Endothelial cell of umbilical vein (primary cell): ENCODE data around the gene ATF3. TPM values are rescaled to one million over a fixed set of nuclear protein-coding genes. Genes with fewer than 3 reads are reported as not detected.

ENCODE experiments used
- BruUV-seq: library from RNA; stranded (reverse); fragments of 400-500 nt; replicated peaks from 2 replicates; lab custom pipeline; 2021; lab: Mats Ljungman, UMichigan
- CTCF ChIA-PET: fragments of 300-600, 350-600 bp; sonication (Branson Sonifier 250); formaldehyde crosslinking; loops from one replicate; lab custom pipeline; 2021; ENCODE audit warnings: antibody characterized with exemption, inconsistent platforms; lab: Charles Lee
- POLR2A ChIA-PET: fragments of 300-600, 350-600 bp; sonication (Branson Sonifier 250); formaldehyde crosslinking; loops from one replicate; lab custom pipeline; 2021; ENCODE audit warnings: antibody characterized with exemption, inconsistent platforms; lab: Charles Lee
- DNase-seq: peaks from one replicate; pipeline ENCODE4 v3.0.0-alpha.2; 2011; ENCODE audit warnings: low read depth, low spot score
- FAIRE-seq: peaks from 2 replicates; lab custom pipeline; 2011; peaks lifted over from hg19 to GRCh38; lab: Jason Lieb, UNC
- H2AFZ ChIP-seq: 2 replicates; pipeline ENCODE4 v1.6.0; 2012; ENCODE audit warnings: low read depth, low read length, control low read depth, inconsistent platforms
- H3K27ac ChIP-seq: 2 replicates; pipeline ENCODE4 v1.5.1; 2011; ENCODE audit warnings: low read depth, mild to moderate bottlenecking, control low read depth, low read length, moderate library complexity; ENCODE audit not compliant: insufficient read depth
- H3K27me3 ChIP-seq, 2 experiments: 2 replicates each; pipeline versions ENCODE4 v1.6.0 to v1.6.1; 2011; ENCODE audit warnings: low read length in 2 of 2, mixed read lengths in 1 of 2; ENCODE audit not compliant: control insufficient read depth in 2 of 2, insufficient read depth in 2 of 2
- H3K36me3 ChIP-seq, 2 experiments: 2 replicates in 1 of 2; 3 replicates in 1 of 2; pipeline ENCODE4 v1.5.1; 2011; ENCODE audit warnings: low read length in 2 of 2, mild to moderate bottlenecking in 1 of 2, moderate library complexity in 1 of 2; ENCODE audit not compliant: control insufficient read depth in 2 of 2, insufficient read depth in 2 of 2; ENCODE audit errors: extremely low read depth in 1 of 2
- H3K4me1 ChIP-seq: 3 replicates; pipeline ENCODE4 v1.5.1; 2011; ENCODE audit warnings: mild to moderate bottlenecking, low read length; ENCODE audit not compliant: control insufficient read depth, insufficient read depth; ENCODE audit errors: extremely low read depth
- H3K4me2 ChIP-seq: 2 replicates; pipeline ENCODE4 v1.6.1; 2011; ENCODE audit warnings: low read length, control low read depth, mixed read lengths; ENCODE audit not compliant: insufficient read depth
- H3K4me3 ChIP-seq, 3 experiments: fragments of 200-600 bp in 1 of 3; sonication (generic), shearing (Covaris generic) in 1 of 3; replicated peaks in 1 of 3; 2 replicates each; pipeline ENCODE4 v1.5.1; 2011 to 2016; ENCODE audit warnings: control low read depth in 3 of 3, low read length in 3 of 3, mild to moderate bottlenecking in 2 of 3, inconsistent platforms in 1 of 3, low read depth in 1 of 3, moderate library complexity in 1 of 3; ENCODE audit not compliant: insufficient read depth in 1 of 3
- H3K79me2 ChIP-seq: 2 replicates; pipeline ENCODE4 v1.6.0; 2012; ENCODE audit warnings: low read length, inconsistent platforms; ENCODE audit not compliant: control insufficient read depth, insufficient read depth
- H3K9ac ChIP-seq: replicated peaks from 2 replicates; pipeline ENCODE3; 2011; ENCODE audit warnings: low read length, control low read depth; ENCODE audit not compliant: insufficient read depth; ENCODE audit errors: extremely low read depth
- H3K9me1 ChIP-seq: replicated peaks from 3 replicates; pipeline ENCODE4 v1.6.0; 2011; ENCODE audit warnings: mild to moderate bottlenecking, low read length; ENCODE audit not compliant: control insufficient read depth, insufficient read depth; ENCODE audit errors: extremely low read depth
- H3K9me3 ChIP-seq: replicated peaks from 2 replicates; pipeline ENCODE4 v1.5.1; 2012; ENCODE audit warnings: low read length, inconsistent platforms; ENCODE audit not compliant: control insufficient read depth, insufficient read depth
- H4K20me1 ChIP-seq: replicated peaks from 2 replicates; pipeline ENCODE3; 2011; ENCODE audit warnings: mild to moderate bottlenecking, low read length; ENCODE audit not compliant: control insufficient read depth, insufficient read depth; ENCODE audit errors: extremely low read depth
- EZH2 ChIP-seq: IDR thresholded peaks from 2 replicates; pipeline ENCODE4 v1.6.1; 2012; ENCODE audit warnings: borderline replicate concordance, low read depth, mild to moderate bottlenecking, moderate library complexity, low read length, inconsistent platforms; ENCODE audit not compliant: severe bottlenecking
- FOS ChIP-seq: IDR thresholded peaks from 2 replicates; pipeline ENCODE4 v1.6.1; 2011; ENCODE audit warnings: mild to moderate bottlenecking, low read length, moderate library complexity, borderline replicate concordance; ENCODE audit not compliant: insufficient read depth
- GATA2 ChIP-seq: IDR thresholded peaks from 2 replicates; pipeline ENCODE4 v1.7.0; 2011; ENCODE audit warnings: low read depth, mild to moderate bottlenecking, moderate library complexity, mixed read lengths, low read length; ENCODE audit not compliant: insufficient read length, insufficient read depth
- JUN ChIP-seq: IDR thresholded peaks from 2 replicates; pipeline ENCODE4 v1.6.1; 2011; ENCODE audit warnings: borderline replicate concordance, low read depth; ENCODE audit not compliant: insufficient read length, insufficient read depth
- MYC ChIP-seq: IDR thresholded peaks from one replicate; pipeline ENCODE4 v1.6.1; 2011; ENCODE audit warnings: mild to moderate bottlenecking, low read depth, low read length
- POLR2A ChIP-seq: IDR thresholded peaks from 2 replicates; pipeline ENCODE4 v1.6.1; 2012; ENCODE audit warnings: low read depth, mild to moderate bottlenecking, control low read depth, low read length
- POLR2AphosphoS5 ChIP-seq: IDR thresholded peaks from 2 replicates; pipeline ENCODE4 v1.6.1; 2012; ENCODE audit warnings: low read depth, mild to moderate bottlenecking, control low read depth, low read length, moderate library complexity; ENCODE audit not compliant: insufficient read depth
- dilution Hi-C: fragments of 300-500 bp; cut with MboI; formaldehyde crosslinking; loops from one replicate; pipeline ENCODE4 v1.15.0; 2019; ENCODE audit warnings: low sequenced_read_pairs; ENCODE audit not compliant: extremely low pct_ligation_motif_present
- intact Hi-C: fragments of 100-400 bp; cut with micrococcal nuclease; formaldehyde crosslinking; loops from one replicate; pipeline ENCODE4 v1.10.0; 2022
- polyA plus RNA-seq, 4 experiments: library from polyadenylated mRNA; depleted of rRNA in 3 of 4; stranded (reverse) in 3 of 4; unstranded in 1 of 4; fragments of >200 nt; gene quantifications; 2 replicates each; pipeline versions ENCODE4 v1.2.1 to v1.2.3, GENCODE V29; 2011 to 2012; ENCODE audit warnings: missing spikeins in 1 of 4
- total RNA-seq: library from RNA; stranded (reverse); gene quantifications from 2 replicates; pipeline ENCODE4 v1.2.3, GENCODE V29; 2021
- TF ChIP-seq, protein P1 (sequence below): IDR thresholded peaks from 2 replicates; pipeline ENCODE4 v1.6.1; 2011; ENCODE audit not compliant: insufficient read depth, insufficient read length
- TF ChIP-seq, protein P2 (sequence below), 2 donors: IDR thresholded peaks; 1 replicate in 1 of 2; 2 replicates in 1 of 2; pipeline ENCODE4 v1.5.1; 2011; ENCODE audit warnings: low read length in 2 of 2, mild to moderate bottlenecking in 2 of 2, moderate library complexity in 2 of 2, control low read depth in 1 of 2, inconsistent platforms in 1 of 2, low read depth in 1 of 2; ENCODE audit not compliant: insufficient read depth in 1 of 2; ENCODE audit errors: extremely low read depth in 1 of 2

The ATF3 gene
- total and polyA plus RNA-seq, 2 donors (not counting 3 experiments of a cell fraction or from before 2014, with no cell fraction given), result 6.1 to 17.1 TPM

- no peaks in the 10 kb centered on the region for H3K36me3 ChIP-seq
- H3K4me1 ChIP-seq, result no peaks in the 10 kb centered on the region
- no TSS peak for BruUV-seq
- H3K9me1 ChIP-seq, result no peaks in the 10 kb centered on the region
- dilution Hi-C loops (no loop called here), intact Hi-C loops (no loop called here)
- no peaks in the 10 kb centered on the region for H3K79me2 ChIP-seq
- FAIRE-seq (no peak), DNase-seq (no peak)
- no peak overlapping the region for H3K27ac ChIP-seq
- H3K4me2 ChIP-seq, result no peak overlapping the region
- CTCF ChIA-PET, result no interaction called here
- POLR2A ChIA-PET, result no interaction called here
- no peak overlapping the region for H3K9ac ChIP-seq
- H3K27me3 ChIP-seq, result peaks cover 22 to 42% of the 10 kb centered on the region in 2 experiments
- H3K4me3 ChIP-seq, result no peak overlapping the region
- H3K9me3 ChIP-seq, result no peaks in the 10 kb centered on the region
- no peaks in the 10 kb centered on the region for H4K20me1 ChIP-seq
- H2AFZ ChIP-seq, result no peak overlapping the region
- TF ChIP-seq, protein P1, sequence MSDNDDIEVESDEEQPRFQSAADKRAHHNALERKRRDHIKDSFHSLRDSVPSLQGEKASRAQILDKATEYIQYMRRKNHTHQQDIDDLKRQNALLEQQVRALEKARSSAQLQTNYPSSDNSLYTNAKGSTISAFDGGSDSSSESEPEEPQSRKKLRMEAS, result no peak
- TF ChIP-seq POLR2A, result no peak
- TF ChIP-seq FOS, result no peak
- no peak for TF ChIP-seq MYC
- TF ChIP-seq, protein P2, sequence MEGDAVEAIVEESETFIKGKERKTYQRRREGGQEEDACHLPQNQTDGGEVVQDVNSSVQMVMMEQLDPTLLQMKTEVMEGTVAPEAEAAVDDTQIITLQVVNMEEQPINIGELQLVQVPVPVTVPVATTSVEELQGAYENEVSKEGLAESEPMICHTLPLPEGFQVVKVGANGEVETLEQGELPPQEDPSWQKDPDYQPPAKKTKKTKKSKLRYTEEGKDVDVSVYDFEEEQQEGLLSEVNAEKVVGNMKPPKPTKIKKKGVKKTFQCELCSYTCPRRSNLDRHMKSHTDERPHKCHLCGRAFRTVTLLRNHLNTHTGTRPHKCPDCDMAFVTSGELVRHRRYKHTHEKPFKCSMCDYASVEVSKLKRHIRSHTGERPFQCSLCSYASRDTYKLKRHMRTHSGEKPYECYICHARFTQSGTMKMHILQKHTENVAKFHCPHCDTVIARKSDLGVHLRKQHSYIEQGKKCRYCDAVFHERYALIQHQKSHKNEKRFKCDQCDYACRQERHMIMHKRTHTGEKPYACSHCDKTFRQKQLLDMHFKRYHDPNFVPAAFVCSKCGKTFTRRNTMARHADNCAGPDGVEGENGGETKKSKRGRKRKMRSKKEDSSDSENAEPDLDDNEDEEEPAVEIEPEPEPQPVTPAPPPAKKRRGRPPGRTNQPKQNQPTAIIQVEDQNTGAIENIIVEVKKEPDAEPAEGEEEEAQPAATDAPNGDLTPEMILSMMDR (IDR thresholded peaks at IDR 0.05; ENCODE audit: extremely low read depth in 1 of 2, insufficient read depth in 1 of 2, low read depth in 1 of 2, low read length in 2 of 2), result no peak
- TF ChIP-seq GATA2, result no peak
- TF ChIP-seq JUN, result no peak
- TF ChIP-seq EZH2, result no peak
- TF ChIP-seq POLR2AphosphoS5, result no peak
These were observed 23.4 kb upstream of the ATF3 start for GRCh38 chr1:212585210-212585609.
